HTERT RPE-1 (cell line): ENCODE measurements around the gene ASB2.

Experiments
- in situ Hi-C: fragments of 300-500 bp; cut with MboI; formaldehyde crosslinking; loops from 4 replicates; pipeline ENCODE4 v1.14.3; 2020; ENCODE audit warnings: low sequenced_read_pairs

ASB2 gene

DNA sequence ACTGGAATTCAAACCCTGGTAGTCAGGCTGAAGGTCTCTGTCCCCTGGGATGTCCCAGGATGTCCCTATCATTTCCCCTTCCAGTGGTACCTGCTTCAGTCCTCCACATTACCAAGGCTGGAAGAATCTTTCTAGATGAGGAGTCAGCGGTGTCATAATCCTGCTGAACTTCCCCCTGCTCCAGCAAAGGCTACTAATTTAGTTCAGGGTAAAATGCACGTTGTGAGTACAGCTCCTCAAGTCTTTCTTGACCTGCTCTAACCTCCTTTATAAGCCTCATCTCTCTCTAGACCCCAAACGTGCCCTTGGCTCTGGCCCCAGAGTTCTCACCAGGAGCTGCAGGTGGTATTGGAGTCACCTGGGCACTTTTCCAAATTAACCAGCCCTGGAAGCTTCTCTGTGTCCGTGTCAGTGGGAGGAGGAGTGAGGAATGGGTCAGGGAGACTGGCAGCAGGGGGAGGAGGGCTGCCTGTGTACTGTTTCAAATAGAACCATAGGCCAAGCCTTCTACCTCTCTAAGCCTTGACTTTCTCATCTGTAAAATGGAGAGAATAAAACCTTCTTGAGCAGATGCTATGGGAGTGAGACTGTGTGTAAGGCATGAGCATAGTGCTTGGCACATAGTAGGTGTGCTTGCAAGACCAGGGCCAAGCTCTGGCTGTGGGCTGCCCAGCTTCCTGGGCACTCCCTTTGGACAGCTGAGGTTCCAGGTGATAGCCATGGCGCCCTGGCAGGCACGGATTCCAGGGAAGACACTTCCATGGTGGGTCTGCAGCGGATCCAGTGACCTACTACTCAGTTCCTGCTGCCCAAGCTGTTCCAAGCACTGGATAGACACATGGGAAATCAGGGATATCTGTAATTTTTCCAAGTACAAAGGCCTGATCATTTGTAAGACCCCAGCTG lies 24.5 kb downstream of the ASB2 start:
- in situ Hi-C loops: no loop called here

DNA sequence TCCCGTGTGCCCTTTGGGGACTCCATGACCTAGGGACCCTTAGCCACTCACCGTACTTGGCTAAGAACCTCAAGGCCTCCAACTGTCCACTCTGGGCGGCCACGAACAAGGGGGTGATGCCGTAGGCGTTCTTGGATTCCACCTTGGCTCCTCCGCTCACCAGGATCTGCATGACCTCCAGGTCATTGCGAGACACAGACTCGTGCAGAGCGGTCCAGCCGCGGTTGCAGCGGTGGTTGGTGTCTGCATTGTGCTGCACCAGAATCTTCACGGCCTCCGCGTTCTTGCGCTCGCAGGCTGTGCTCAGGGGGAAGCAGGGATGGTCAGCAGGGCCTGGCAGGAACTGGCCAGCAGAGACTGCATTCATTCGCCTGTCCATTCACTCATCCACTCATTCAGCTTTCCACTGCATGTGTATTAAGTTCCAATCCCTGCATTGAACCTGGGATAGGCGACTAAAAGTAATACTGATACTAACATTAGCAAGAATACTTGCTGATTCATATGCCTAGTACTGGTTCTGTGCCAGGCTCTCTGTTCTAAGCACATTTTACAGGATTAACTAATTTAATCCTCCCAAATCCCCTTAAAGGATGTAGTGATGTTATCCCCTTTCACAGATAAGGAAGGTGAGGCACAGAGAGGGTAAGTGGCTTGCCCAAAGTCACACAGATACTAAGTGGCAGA lies 25.3 kb downstream of the ASB2 start:
- in situ Hi-C loops: no loop called here

DNA sequence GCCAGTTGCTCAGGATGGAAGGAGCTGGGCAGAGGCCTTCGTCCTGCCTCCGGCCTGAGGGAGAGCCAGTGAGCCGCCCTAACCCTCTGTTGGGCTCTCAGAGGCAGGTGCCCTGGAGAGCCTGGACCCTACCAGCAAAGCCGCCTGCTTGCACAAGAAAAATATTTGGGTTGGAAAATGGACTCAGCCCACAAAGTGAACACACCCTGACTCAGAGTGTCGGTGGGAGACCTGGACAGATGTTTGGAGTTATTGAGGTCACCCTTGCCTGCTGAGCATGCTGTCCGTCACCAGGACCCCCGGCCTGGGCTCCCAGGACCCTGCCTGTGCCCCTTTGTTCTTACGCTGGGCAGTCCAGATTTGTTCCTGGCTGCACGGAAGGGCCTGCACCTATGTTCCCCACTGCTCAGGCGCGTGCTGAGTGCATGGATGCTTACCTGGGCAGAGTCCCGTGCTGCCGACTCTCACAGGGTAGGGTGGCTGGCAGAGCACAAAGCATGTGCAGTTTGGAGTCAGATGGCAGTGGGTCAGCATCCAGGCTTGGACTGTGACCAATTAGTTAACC lies 26.8 kb downstream of the ASB2 start:
- in situ Hi-C loops: no loop called here

DNA sequence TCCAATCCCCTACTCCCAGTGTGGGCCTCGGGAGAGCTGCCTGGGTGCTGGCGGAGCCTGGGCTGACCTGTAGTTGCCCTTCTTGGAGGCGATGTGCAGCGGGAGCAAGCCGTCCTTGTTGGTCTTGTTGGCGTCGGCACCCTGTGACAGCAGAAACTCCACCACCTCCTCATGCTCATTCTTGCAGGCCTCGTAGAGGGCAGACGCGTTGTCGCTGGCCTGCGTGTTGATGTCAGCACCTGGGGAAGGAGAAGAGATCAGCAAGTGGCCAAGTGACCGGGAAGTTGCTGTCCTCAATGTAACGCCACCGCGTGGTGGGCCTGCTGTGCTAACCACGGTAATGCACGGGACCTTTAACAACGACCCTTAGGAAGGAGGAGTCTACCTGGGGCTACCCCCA lies 29.1 kb downstream of the ASB2 start:
- in situ Hi-C loops: no loop called here

GRCh38 chr14:93946541-93947090 lies 29.8 kb downstream of the ASB2 start:
- in situ Hi-C loops: no loop called here

GRCh38 chr14:93946104-93946503 lies 30.3 kb downstream of the ASB2 start:
- in situ Hi-C loops: no loop called here

DNA sequence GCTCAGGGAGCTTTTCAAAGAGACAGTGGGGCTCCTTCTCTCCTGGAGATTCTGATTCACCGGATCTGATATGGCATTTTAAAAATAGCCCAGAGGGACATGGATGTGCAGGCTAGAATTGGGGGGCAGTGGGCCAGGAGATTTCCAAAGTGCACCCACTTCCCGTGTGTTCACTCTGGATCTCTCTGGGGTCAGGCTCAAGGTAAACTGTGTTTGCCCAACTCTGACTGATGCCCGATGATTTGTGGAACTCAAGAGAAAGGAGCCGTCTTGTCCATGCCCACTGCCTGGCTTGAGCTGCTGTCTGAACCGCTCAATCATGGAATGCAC lies 31.3 kb downstream of the ASB2 start:
- in situ Hi-C loops: no loop called here

DNA sequence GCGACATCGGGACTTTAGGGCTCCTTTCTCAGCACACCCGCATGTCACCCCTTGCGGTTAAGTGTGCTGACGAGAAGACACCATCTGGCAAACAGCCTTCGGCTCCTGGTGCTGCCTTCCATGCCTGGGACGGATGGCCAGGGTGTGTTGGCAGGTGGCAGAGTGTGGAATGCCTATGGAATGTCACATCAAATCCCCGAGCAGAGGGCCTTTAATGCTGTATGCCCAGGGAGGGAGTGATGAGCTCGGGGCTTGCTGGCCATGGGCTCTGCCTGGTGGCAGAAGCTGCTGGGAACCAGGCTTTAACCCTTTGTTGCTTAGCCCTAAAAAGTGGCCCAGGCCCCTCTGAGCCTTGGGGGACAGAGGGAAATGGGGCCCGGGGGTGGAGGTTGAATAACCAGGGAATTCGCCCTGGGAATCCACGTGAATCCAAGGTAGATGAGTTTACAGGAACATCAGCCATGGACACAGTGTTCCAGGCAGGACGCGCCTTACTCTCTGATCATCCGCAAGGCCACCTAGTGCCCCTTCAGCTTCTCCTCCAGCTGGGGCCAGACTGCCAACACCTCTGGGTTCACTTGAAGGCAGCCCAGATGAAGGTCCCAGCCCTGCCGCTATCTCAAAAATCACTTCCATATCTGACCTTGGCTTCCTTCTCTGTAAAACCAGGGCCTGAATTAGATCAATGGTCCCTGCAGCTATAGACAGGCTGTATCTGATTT lies 31.9 kb downstream of the ASB2 start:
- in situ Hi-C loops: no loop called here

- in situ Hi-C loops: no loop called here
These were observed 32.4 kb downstream of the ASB2 start for GRCh38 chr14:93943930-93944329.

- in situ Hi-C loops: no loop called here
These were observed 33.3 kb downstream of the ASB2 start for GRCh38 chr14:93943052-93943451.

DNA sequence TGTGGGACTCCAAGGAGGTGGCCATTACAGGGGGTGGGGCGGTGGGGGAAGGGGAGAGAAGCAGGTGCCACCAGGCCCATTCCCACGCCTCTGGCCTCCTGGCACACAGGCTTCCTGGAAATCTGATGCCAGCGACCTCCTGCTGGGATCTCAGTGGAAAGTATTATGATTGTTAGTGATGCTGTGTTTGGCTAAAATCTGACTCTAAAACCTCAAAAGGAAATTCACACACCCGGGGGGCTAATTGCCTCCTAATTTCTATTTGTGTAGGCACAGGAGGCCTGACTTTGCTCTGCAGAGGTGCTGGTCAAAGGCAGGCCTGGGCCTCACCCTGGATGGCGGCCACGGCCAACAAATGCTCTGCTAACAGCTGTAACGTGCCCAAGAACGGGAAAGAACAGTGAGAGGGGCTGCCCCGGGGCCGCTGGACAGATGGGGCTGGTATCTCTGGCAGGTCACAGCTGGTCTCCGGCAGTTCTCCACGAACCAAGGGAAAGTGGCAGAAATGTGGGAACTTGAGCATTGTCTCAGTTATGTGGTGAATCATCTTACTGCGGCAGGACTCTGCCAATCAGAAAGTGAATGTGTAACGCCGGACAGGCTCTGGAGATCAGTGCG lies 35.0 kb downstream of the ASB2 start:
- in situ Hi-C loops: no loop called here

DNA sequence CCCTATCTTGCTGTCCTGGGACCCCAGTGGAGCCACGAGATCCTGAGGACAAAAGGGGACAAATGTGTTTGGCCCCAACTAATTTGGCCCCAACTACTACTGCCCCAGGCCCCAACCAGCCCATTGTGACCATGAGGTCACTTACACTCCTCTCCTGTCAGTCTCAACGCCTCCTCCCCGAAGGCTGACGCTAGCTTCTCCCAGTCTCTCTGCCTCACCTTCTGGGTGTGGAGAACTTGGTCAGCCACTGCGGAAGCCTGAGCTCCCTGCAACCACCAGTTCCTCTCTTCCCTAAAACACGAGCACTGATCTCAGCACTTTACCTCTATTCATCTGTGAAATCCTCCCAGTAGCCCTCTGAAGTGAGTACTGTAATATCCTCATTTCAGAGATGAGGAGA lies 35.9 kb downstream of the ASB2 start:
- in situ Hi-C loops: no loop called here

DNA sequence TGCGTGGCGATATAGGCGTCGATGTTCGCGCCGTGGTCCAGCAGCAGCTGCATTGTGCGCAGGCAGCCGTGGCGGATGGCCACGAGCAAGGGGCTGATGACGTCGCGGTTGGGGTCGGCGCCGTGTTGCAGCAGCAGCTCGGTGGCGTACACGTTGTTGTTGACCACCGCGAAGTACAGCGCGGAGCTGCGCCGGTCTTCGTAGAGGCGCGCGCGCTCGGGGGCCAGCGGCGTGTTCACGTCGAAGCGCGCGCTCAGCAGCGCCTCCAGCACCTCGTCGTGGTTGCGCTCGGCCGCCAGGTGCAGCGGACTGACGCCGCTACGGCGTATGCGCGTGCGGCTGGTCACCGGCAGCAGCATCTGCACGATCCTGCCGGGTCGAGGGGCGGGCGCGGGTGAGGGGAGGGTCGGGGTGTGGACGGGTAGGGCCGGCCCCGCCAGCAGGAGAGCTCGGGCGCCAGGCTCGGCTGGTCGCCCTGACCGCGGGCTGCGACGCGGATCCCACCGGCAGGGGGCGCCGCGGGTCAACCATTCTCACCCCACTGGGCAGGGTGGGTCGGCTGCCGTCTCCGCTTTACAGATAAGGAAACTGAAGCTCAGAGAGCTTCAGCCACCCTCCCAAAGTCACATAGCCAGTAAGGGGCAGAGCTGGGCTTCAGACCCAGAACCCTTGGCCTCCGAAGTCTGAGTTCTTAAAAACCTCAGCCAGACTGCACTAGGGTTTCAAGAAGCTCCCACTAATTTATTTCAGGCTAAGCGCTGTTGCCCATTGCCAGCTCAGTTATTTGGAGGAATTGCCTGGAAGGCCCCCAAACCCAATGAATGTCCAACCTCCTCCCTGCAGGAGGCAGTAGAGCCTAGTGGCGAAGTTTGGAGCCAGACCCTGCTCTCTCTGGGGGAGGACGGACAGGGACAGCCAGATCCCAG lies 36.8 kb downstream of the ASB2 start:
- in situ Hi-C loops: no loop called here

- in situ Hi-C loops: no loop called here
These were observed 37.5 kb downstream of the ASB2 start for GRCh38 chr14:93938751-93939303.

DNA sequence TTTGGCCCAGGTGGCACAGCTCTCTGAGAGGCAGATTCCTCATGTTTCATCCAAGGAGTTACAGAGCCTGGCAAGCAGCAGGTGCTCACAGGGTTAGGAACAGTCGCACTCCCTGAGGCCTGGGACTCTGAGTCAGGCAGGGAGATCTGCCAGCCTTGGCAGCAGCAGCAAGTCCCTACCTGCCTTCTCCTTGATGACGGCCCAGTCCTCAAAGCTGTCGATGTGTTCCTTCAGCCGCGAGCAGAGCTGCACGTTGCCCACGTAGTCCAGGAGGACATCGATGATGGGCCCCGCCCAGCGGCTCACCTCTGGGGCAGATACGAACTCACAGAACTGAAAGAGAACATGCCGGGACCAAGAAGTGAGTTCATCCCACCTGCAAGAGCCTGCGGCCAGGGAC lies 38.9 kb downstream of the ASB2 start:
- in situ Hi-C loops: no loop called here

DNA sequence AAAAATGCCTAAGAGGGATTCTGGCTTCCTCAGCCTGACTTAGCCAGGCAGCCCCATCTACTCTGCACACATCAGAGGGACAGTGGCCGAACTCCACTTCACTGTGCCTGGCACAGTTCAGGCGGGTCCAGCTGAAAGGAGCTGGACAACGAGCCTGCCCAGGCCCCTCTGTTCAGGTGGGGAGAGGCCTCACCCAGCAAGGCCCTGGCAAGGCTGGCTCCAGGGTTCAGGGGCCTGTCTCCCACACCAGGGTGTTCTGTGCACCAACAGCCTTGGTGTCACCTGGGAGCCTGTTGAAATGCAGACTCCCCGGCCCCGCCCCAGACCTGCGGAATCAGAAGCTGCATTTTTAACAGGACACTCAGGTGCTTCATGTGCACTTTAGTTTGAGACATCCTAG lies 39.4 kb downstream of the ASB2 start:
- in situ Hi-C loops: no loop called here

DNA sequence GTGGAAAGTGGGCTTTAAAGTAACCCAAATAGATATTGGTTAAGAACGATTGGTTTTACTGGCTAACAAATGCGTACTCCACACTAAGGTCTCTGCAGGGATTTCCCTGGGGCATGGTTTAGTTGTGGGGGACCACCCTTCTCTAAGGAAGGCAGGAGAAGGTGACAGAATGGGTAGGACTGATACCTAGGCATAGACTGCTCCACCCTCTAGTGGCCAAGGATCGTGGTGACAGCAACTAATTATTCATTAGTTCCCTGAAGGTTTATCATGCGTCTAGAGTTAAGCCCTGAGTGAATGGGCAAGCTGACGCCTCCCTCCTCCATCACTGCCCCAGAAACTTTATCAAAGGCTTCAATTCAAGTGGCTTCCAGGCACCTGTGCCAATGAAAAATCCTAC lies 40.1 kb downstream of the ASB2 start:
- in situ Hi-C loops: no loop called here

- in situ Hi-C loops: no loop called here
These were observed 41.2 kb downstream of the ASB2 start for GRCh38 chr14:93935213-93935612.

DNA sequence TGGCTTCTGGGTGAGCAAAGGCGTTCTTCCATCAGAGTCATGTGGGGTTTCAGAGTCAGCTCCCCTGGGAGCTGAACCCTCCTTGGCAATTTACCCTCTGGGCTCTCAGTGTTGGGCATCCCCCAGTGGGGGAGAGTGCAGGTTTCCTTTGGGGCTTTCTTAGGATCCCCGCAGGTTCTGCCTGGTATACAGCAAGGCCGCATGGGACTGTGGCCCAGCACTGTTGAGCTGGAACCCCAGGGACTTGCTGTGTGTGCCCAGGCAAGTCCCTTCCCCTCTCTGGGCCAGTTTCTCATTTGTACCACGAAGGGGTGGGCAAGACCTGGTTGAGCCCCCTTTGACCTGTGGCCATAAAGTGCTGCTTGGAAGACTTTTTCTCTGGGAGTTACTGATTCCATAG lies 43.7 kb downstream of the ASB2 start:
- in situ Hi-C loops: no loop called here

- in situ Hi-C loops: no loop called here
These were observed 45.4 kb downstream of the ASB2 start for GRCh38 chr14:93930989-93931307.
